Measurements from ENCODE around the gene MYO5B.
"Not testable (repeated sequence)": the region's sequence is repeated elsewhere in the genome, so short reads cannot be mapped to it uniquely, and the experiment has no call there.

GRCh38 chr18:50220249-50220648 is 25.3 kb upstream of the MYO5B start:
- TF ChIP-seq CTCF (IDR thresholded peaks at IDR 0.05; ENCODE audit: poor library complexity); EZH2 (IDR thresholded peaks at IDR 0.05; ENCODE audit: borderline replicate concordance): not testable (repeated sequence)

Data from hepatocyte (in vitro differentiated cells).